Uterus (tissue), 4 donors: ENCODE data around the gene STEAP1. TPM values are rescaled to one million over a fixed set of nuclear protein-coding genes. Genes with fewer than 3 reads are reported as not detected.

Experiments
- DNase-seq, 2 donors: peaks; one replicate each; pipeline ENCODE4 v3.0.0-alpha.2; 2019 to 2020
- H3K27ac ChIP-seq, 2 donors: fragments of 200-600 bp; sonication (generic); 1 replicate in 1 of 2; 2 replicates in 1 of 2; pipeline ENCODE4 v1.5.1; 2016 to 2018
- H3K27me3 ChIP-seq, 2 donors: fragments of 200-600 bp; sonication (generic); one replicate each; pipeline ENCODE4 v1.5.1; 2018 to 2019; ENCODE audit warnings: control low read depth in 1 of 2
- H3K36me3 ChIP-seq, 2 donors: fragments of 200-600 bp; sonication (generic); one replicate each; pipeline ENCODE4 v1.5.1; 2019; ENCODE audit warnings: control low read depth in 1 of 2
- H3K4me1 ChIP-seq, 2 donors: fragments of 200-600 bp; sonication (generic); one replicate each; pipeline ENCODE4 v1.5.1; 2018 to 2019; ENCODE audit warnings: control low read depth in 1 of 2
- H3K4me3 ChIP-seq, 2 donors: fragments of 200-600 bp; sonication (generic); 1 replicate in 1 of 2; 2 replicates in 1 of 2; pipeline ENCODE4 v1.5.1; 2018 to 2019; ENCODE audit warnings: mild to moderate bottlenecking in 1 of 2
- H3K9me3 ChIP-seq, 2 donors: fragments of 200-600 bp; sonication (generic); one replicate each; pipeline ENCODE4 v1.5.1; 2019; ENCODE audit warnings: control low read depth in 1 of 2
- CTCF ChIP-seq, 4 experiments: fragments of 200-600 bp in 2 of 4; fragments of 450-650 bp in 2 of 4; sonication (generic) in 2 of 4; IDR thresholded peaks; one replicate each; pipeline ENCODE4 v1.5.1; 2016 to 2019; ENCODE audit warnings: antibody characterized with exemption in 4 of 4, mild to moderate bottlenecking in 2 of 4, moderate library complexity in 1 of 4
- POLR2A ChIP-seq, 2 donors: fragments of 450-650 bp; IDR thresholded peaks; one replicate each; pipeline ENCODE4 v1.6.1; 2016; ENCODE audit warnings: antibody characterized with exemption in 2 of 2, mild to moderate bottlenecking in 1 of 2, moderate library complexity in 1 of 2
- intact Hi-C: fragments of 100-400 bp; cut with DNase I; formaldehyde crosslinking; loops from one replicate; pipeline ENCODE4 v1.15.1; 2023; ENCODE audit warnings: low total_unique reads
- total RNA-seq, 4 donors: library from RNA; depleted of rRNA in 3 of 4; stranded (reverse); fragments of >200 nt in 3 of 4; gene quantifications; one replicate each; pipeline versions ENCODE4 v1.1.0 to v1.2.4, GENCODE V29; 2014 to 2023
- donor health status: DM: yes; HTN: yes; CAD: no.

Gene STEAP1
- total RNA-seq, 4 donors from 2014 or later: 0.77 to 9.4 (median 6.2) TPM

DNA sequence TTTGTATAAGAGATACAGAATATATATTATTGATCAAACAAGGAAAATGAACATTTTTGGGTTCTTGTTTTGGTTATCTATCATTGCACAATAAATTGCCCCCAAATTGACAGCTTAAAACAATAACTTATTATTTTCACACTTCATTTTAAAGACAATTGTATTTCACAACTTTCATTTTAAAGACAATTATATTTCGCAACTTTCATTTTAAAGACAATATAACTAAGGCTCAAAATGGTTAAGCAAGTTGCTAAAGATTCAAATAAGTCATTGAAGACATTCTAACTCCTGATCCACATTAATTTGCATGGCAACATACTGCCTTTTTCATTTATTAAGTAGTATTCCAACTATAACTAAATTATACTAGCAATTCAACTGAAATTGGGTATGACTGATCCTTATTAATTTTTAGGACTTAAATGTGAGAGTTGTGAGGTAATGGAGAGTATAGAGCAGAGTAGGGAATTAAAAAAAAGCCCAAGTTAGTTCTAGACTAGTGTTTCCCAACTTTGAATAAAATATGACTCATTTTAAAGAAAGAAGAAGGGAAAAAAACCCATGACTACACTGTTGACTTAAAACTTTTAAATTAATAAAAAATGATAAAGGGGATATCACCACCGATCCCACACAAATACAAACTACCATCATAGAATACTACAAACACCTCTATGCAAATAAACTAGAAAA, 47.4 kb downstream of the STEAP1 start:
- intact Hi-C loops: no loop called here
- Histone ChIP-seq H3K4me3 (no peak overlapping the region), H3K36me3 (no peaks in the 10 kb centered on the region), H3K27ac (no peak overlapping the region), H3K27me3 (no peaks in the 10 kb centered on the region), H3K9me3 (no peaks in the 10 kb centered on the region), H3K4me1 (no peaks in the 10 kb centered on the region)
- no peak for DNase-seq
- TF ChIP-seq POLR2A (IDR thresholded peaks at IDR 0.05) (no peak), CTCF (IDR thresholded peaks at IDR 0.05) (no peak)

GRCh38 chr7:90207956-90208355, 53.7 kb downstream of the STEAP1 start:
- TF ChIP-seq CTCF (IDR thresholded peaks at IDR 0.05) (no peak), POLR2A (IDR thresholded peaks at IDR 0.05) (no peak)
- no peak overlapping the region for H3K27ac ChIP-seq
- H3K4me3 ChIP-seq: no peak overlapping the region
- no peaks in the 10 kb centered on the region for H3K9me3 ChIP-seq
- no peaks in the 10 kb centered on the region for H3K27me3 ChIP-seq
- intact Hi-C loops: no loop called here
- no peaks in the 10 kb centered on the region for H3K4me1 ChIP-seq
- no peak for DNase-seq
- H3K36me3 ChIP-seq: no peaks in the 10 kb centered on the region

DNA sequence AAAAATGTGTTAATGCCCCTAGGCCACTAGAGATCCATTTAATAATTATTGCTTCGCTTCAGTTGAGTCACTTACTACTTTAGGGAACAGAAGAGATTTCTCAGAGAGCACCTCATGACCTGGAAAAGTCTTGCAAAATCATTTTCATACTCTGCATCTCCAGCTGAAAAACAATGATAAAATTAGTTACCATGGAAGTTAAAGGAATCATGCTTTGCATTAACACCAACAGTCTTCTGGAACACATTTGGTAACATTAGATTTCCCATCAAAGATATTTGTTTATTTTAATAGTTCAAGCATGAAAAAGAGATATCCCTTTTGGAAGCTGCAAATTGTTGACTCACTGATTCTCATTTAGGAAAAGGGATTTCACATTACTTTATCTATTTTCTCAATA, 55.5 kb downstream of the STEAP1 start:
- TF ChIP-seq CTCF (IDR thresholded peaks at IDR 0.05) (no peak), POLR2A (IDR thresholded peaks at IDR 0.05) (no peak)
- no peaks in the 10 kb centered on the region for H3K4me1 ChIP-seq
- no peaks in the 10 kb centered on the region for H3K9me3 ChIP-seq
- H3K27ac ChIP-seq: no peak overlapping the region
- intact Hi-C loops: no loop called here
- H3K27me3 ChIP-seq: no peaks in the 10 kb centered on the region
- no peak for DNase-seq
- H3K36me3 ChIP-seq: no peaks in the 10 kb centered on the region
- no peak overlapping the region for H3K4me3 ChIP-seq

DNA sequence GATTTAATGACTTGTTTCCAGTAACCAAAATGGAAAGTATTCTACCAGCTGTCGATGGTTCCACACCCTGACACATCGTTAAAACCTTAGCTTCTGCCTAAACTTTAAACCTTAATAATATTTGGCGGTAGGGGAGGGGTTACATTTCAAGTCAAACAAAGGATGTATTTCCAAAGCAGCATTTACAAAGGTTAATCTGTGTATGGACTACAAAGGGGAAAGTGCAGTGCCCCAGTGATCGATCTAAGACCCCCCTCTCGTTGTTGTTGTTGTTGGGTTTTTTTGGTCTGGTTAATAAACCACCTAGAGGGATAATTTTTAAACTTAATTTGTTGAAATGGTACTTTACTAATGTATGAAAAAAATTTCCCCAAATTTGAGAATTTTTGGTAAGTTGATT, 56.2 kb downstream of the STEAP1 start:
- Histone ChIP-seq H3K4me3 (peak overlapping the region in 1 of 2 donors; percentile 92), H3K27me3 (no peaks in the 10 kb centered on the region), H3K36me3 (no peaks in the 10 kb centered on the region), H3K4me1 (no peaks in the 10 kb centered on the region), H3K27ac (peak overlapping the region; percentile 77 to 94), H3K9me3 (no peaks in the 10 kb centered on the region)
- intact Hi-C loops: no loop called here
- no peak for TF ChIP-seq POLR2A (IDR thresholded peaks at IDR 0.05)
- no peak for TF ChIP-seq CTCF (IDR thresholded peaks at IDR 0.05)
- DNase-seq: no peak

DNA sequence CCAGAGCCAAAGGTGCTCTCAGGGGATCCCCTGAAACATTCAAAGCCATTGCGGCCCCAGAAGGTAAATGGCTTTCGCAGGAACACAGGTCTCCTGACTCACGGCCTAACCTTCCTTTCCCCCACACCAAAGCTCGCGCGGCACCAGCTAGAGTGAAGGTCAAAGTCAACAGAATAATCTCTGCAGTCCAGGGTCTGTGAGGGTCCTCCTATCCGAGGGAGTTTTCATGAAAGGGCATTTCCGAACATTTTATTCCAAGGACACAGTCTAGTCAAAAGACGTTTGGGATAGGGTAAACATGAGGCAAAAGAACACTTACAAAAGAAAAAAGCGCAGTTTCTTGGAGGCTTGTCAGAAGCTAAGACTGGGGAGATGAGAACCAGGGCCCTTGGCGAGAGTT, 56.7 kb downstream of the STEAP1 start:
- H3K9me3 ChIP-seq: no peaks in the 10 kb centered on the region
- H3K4me3 ChIP-seq: peak overlapping the region; percentile 36 to 92
- no peaks in the 10 kb centered on the region for H3K27me3 ChIP-seq
- TF ChIP-seq POLR2A (IDR thresholded peaks at IDR 0.05) (no peak), CTCF (IDR thresholded peaks at IDR 0.05) (no peak)
- no peaks in the 10 kb centered on the region for H3K36me3 ChIP-seq
- DNase-seq: peak; percentile 20
- H3K4me1 ChIP-seq: no peaks in the 10 kb centered on the region
- H3K27ac ChIP-seq: peak overlapping the region; percentile 77 to 94
- intact Hi-C loops: no loop called here
